ENCODE data around the gene CCDC102B. TPM values are rescaled to one million over a fixed set of nuclear protein-coding genes. Genes with fewer than 3 reads are reported as not detected.

CCDC102B gene
- total RNA-seq, 1 donor from 2014 or later, result 6.5 TPM

- no peak overlapping the region for H3K4me3 Mint-ChIP-seq
- H3K4me1 Mint-ChIP-seq, result no peaks in the 10 kb centered on the region
Observed at GRCh38 chr18:68944330-68944729, 146.4 kb downstream of the CCDC102B start.

GRCh38 chr18:68944826-68945225 is 146.9 kb downstream of the CCDC102B start:
- DNase-seq (ENCODE audit: low read depth, low spot score), result no peak
- H3K9me3 Mint-ChIP-seq, result no peaks in the 10 kb centered on the region
- no peaks in the 10 kb centered on the region for H3K27me3 Mint-ChIP-seq (ENCODE audit: low read depth)
- no peaks in the 10 kb centered on the region for H3K36me3 Mint-ChIP-seq (ENCODE audit: low read depth)
- no peak for TF ChIP-seq CTCF (conservative IDR thresholded peaks at IDR 0.05)
- H3K27ac Mint-ChIP-seq (ENCODE audit: unreplicated experiment), result no peak overlapping the region
- H3K4me1 Mint-ChIP-seq, result no peaks in the 10 kb centered on the region
- H3K4me3 Mint-ChIP-seq, result no peak overlapping the region

More at GRCh38 chr18:68944330-68944729, 146.4 kb downstream of the CCDC102B start:
- Mint-ChIP-seq H3K36me3 (ENCODE audit: low read depth) (no peaks in the 10 kb centered on the region), H3K9me3 (no peaks in the 10 kb centered on the region), H3K27me3 (ENCODE audit: low read depth) (no peaks in the 10 kb centered on the region), H3K27ac (ENCODE audit: unreplicated experiment) (no peak overlapping the region)
- DNase-seq (ENCODE audit: low read depth, low spot score), result no peak
- no peak for TF ChIP-seq CTCF (conservative IDR thresholded peaks at IDR 0.05)

- no peaks in the 10 kb centered on the region for H3K36me3 Mint-ChIP-seq (ENCODE audit: low read depth)
- TF ChIP-seq CTCF (conservative IDR thresholded peaks at IDR 0.05), result no peak
- H3K4me3 Mint-ChIP-seq, result no peak overlapping the region
- H3K9me3 Mint-ChIP-seq, result no peaks in the 10 kb centered on the region
- no peaks in the 10 kb centered on the region for H3K4me1 Mint-ChIP-seq
- no peak for DNase-seq (ENCODE audit: low read depth, low spot score)
- H3K27ac Mint-ChIP-seq (ENCODE audit: unreplicated experiment), result no peak overlapping the region
- H3K27me3 Mint-ChIP-seq (ENCODE audit: low read depth), result no peaks in the 10 kb centered on the region
Observed at GRCh38 chr18:68948622-68949021, 150.7 kb downstream of the CCDC102B start.

- Mint-ChIP-seq H3K9me3 (no peaks in the 10 kb centered on the region), H3K4me3 (no peak overlapping the region), H3K4me1 (no peaks in the 10 kb centered on the region), H3K27me3 (ENCODE audit: low read depth) (no peaks in the 10 kb centered on the region), H3K27ac (ENCODE audit: unreplicated experiment) (no peak overlapping the region), H3K36me3 (ENCODE audit: low read depth) (no peaks in the 10 kb centered on the region)
- no peak for DNase-seq (ENCODE audit: low read depth, low spot score)
- TF ChIP-seq CTCF (conservative IDR thresholded peaks at IDR 0.05), result no peak
Observed at GRCh38 chr18:68954738-68955137, 156.9 kb downstream of the CCDC102B start.

- H3K27ac Mint-ChIP-seq (ENCODE audit: unreplicated experiment), result no peak overlapping the region
- no peaks in the 10 kb centered on the region for H3K27me3 Mint-ChIP-seq (ENCODE audit: low read depth)
- H3K9me3 Mint-ChIP-seq, result no peaks in the 10 kb centered on the region
- no peak for TF ChIP-seq CTCF (conservative IDR thresholded peaks at IDR 0.05)
- DNase-seq (ENCODE audit: low read depth, low spot score), result no peak
- H3K4me3 Mint-ChIP-seq, result no peak overlapping the region
- no peaks in the 10 kb centered on the region for H3K4me1 Mint-ChIP-seq
- H3K36me3 Mint-ChIP-seq (ENCODE audit: low read depth), result no peaks in the 10 kb centered on the region
Observed at GRCh38 chr18:68956650-68957049, 158.8 kb downstream of the CCDC102B start.

GRCh38 chr18:68960355-68960754 is 162.5 kb downstream of the CCDC102B start:
- no peak for DNase-seq (ENCODE audit: low read depth, low spot score)
- no peak overlapping the region for H3K4me3 Mint-ChIP-seq
- no peaks in the 10 kb centered on the region for H3K36me3 Mint-ChIP-seq (ENCODE audit: low read depth)
- H3K27me3 Mint-ChIP-seq (ENCODE audit: low read depth), result no peaks in the 10 kb centered on the region
- no peaks in the 10 kb centered on the region for H3K4me1 Mint-ChIP-seq
- TF ChIP-seq CTCF (conservative IDR thresholded peaks at IDR 0.05), result no peak
- no peak overlapping the region for H3K27ac Mint-ChIP-seq (ENCODE audit: unreplicated experiment)
- H3K9me3 Mint-ChIP-seq, result no peaks in the 10 kb centered on the region

Data from neural crest cell (in vitro differentiated cells).